Skeletal muscle tissue (tissue), 4 donors: ENCODE data around the gene KLF13. TPM values are rescaled to one million over a fixed set of nuclear protein-coding genes. Genes with fewer than 3 reads are reported as not detected.

Experiments
- H3K27ac ChIP-seq: one replicate; pipeline ENCODE4 v1.7.0; 2013; ENCODE audit warnings: mild to moderate bottlenecking, low read depth, low read length, inconsistent platforms
- H3K27me3 ChIP-seq, 3 donors: one replicate each; pipeline ENCODE4 v1.7.0; 2013; ENCODE audit warnings: low read length in 3 of 3; ENCODE audit not compliant: control insufficient read depth in 3 of 3, insufficient read depth in 3 of 3
- H3K36me3 ChIP-seq, 3 donors: one replicate each; pipeline ENCODE4 v1.7.0; 2013; ENCODE audit warnings: low read length in 3 of 3; ENCODE audit not compliant: control insufficient read depth in 3 of 3, insufficient read depth in 3 of 3
- H3K4me1 ChIP-seq, 3 donors: one replicate each; pipeline ENCODE4 v1.7.0; 2013; ENCODE audit warnings: low read length in 3 of 3, mild to moderate bottlenecking in 3 of 3; ENCODE audit not compliant: control insufficient read depth in 3 of 3, insufficient read depth in 3 of 3
- H3K4me3 ChIP-seq, 3 donors: one replicate each; pipeline ENCODE4 v1.7.0; 2013; ENCODE audit warnings: low read length in 3 of 3
- H3K9ac ChIP-seq, 3 donors: one replicate each; pipeline ENCODE4 v1.7.0; 2013; ENCODE audit warnings: low read length in 3 of 3, mild to moderate bottlenecking in 3 of 3, moderate library complexity in 2 of 3, low read depth in 1 of 3
- H3K9me3 ChIP-seq, 3 donors: one replicate each; pipeline ENCODE4 v1.7.0; 2013; ENCODE audit warnings: low read length in 3 of 3; ENCODE audit not compliant: control insufficient read depth in 3 of 3
- total RNA-seq: library from RNA; depleted of rRNA; stranded (reverse); fragments of >200 nt; gene quantifications from one replicate; pipeline ENCODE4 v1.2.3, GENCODE V29; 2014
- donor health status: Osteomylitis.

Gene KLF13
- total RNA-seq, 1 donor from 2014 or later: 20.4 TPM

DNA sequence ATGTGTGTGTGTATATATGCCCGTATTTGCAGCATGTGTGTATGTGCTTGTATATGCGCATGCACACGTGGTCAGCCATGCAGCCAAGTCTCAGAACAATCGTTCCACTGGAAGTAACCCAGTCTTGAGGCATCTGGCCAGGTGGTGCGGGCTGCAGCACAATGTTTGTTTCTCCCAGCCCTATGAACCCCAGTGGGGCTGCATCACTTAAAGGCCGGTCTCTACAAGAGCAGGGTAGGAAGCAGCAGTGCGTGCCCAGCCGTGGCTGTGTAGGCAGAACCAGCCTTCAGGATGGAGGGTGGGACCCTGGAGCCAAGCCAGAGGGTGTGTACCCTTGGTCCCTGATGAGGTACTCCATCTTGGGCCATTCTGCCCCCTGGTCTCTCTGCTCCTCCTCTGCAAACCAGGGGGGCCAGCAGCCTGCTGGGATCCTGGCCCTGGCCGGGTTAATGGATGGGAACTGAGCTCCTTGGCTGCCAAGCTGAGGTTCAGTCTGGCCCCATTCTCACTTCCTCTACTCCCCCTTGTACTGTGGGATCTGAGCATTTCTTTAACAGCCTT is 11.8 kb downstream of the KLF13 start:
- peak overlapping the region; percentile 74 for H3K27ac ChIP-seq
- peak overlapping the region; percentile 27 to 56 (median 38) for H3K4me3 ChIP-seq
- peaks cover 92 to 95% (median 93%) of the 10 kb centered on the region in 3 donors for H3K4me1 ChIP-seq
- no peaks in the 10 kb centered on the region for H3K9me3 ChIP-seq
- peaks cover 0 to 2% (median 0%) of the 10 kb centered on the region in 3 donors for H3K36me3 ChIP-seq
- H3K27me3 ChIP-seq: no peaks in the 10 kb centered on the region
- peak overlapping the region; percentile 3 to 57 (median 28) for H3K9ac ChIP-seq

DNA sequence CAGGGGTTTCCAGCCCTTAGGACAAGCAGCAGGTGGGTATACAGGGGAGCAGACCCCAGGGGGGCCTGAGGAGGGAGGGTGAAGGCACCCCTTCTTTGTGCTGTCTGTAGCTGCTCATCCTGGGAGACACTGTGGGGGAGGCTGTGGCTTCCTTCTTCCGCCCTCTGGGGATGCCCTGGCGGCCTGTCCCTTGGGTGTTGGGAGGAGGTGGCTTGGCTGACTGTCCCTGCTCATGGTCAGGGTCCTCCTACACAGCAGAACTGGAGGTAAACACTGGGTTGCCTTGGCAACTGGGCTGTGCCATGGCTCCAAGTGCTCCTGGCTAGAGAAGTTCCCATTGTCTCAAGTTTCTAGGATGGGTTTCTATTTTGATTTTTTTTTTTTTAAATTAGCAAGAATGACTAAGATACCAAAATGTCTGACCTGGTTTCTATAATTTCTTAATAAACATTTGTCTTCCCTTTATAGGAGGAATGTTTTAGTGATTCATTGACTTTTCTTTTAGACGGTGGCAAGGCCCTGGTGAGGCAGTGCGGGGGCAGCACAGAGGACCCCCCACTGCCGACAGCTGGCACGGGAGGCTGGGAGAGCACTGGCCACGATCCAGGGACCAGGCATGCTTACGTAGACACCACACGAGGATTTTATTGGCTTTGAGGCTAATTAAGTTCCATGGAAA is 12.4 kb downstream of the KLF13 start:
- Histone ChIP-seq H3K27ac (peak overlapping the region; percentile 74), H3K4me3 (peak overlapping the region; percentile 27 to 38 (median 35)), H3K9me3 (no peaks in the 10 kb centered on the region), H3K9ac (peak overlapping the region; percentile 28 to 57 (median 57)), H3K27me3 (no peaks in the 10 kb centered on the region), H3K36me3 (peaks cover 0 to 2% (median 0%) of the 10 kb centered on the region in 3 donors), H3K4me1 (peaks cover 93 to 96% (median 94%) of the 10 kb centered on the region in 3 donors)

DNA sequence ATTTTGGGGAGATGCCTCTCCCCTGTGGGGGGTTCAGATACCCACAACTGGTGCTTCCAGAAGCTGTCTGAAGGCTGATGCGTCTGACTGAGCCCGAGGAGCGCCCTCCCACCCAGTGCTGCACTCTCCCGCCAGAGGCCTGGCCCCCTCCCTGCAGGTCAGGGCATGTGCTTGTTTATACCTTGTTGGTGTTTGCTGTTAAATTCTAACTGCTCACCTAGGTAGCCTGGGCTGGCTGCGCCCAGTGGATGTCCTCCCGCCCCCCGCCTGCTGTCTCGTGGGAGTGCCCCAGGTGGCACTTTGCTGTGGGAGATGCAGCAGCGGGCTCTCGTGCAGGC is 12.9 kb downstream of the KLF13 start:
- Histone ChIP-seq H3K36me3 (peaks cover 0 to 2% (median 0%) of the 10 kb centered on the region in 3 donors), H3K27ac (peak overlapping the region; percentile 74), H3K9ac (peak overlapping the region in 2 of 3 donors; percentile 40 to 57), H3K27me3 (no peaks in the 10 kb centered on the region), H3K4me1 (peaks cover 96 to 98% (median 97%) of the 10 kb centered on the region in 3 donors), H3K4me3 (peak overlapping the region in 1 of 3 donors; percentile 6), H3K9me3 (no peaks in the 10 kb centered on the region)

DNA sequence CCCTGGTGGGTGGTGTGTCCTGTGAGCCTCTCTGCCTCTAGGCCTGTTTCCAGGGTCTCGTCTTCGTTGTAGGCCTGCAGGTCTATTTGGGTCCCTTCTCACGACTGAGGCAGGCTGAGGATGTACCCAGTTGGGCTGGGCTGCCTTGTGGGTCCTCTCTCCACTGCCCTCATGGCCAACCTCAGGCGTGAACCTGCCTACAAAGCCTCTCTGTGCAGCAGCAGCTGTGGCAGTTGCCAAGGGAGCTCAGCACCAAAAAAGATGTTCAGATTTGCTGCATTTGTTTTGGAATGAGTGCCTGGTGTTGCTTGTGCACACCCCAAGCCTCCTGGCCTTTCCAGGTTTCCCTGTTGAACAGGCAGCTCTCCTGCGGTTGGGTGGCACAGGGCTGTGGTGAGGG is 13.4 kb downstream of the KLF13 start:
- peak overlapping the region in 2 of 3 donors; percentile 40 to 57 for H3K9ac ChIP-seq
- H3K4me1 ChIP-seq: peaks cover 96 to 98% (median 97%) of the 10 kb centered on the region in 3 donors

GRCh38 chr15:31340592-31340991 is 14.0 kb downstream of the KLF13 start:
- no peak overlapping the region for H3K4me3 ChIP-seq
- peaks cover 0 to 2% (median 0%) of the 10 kb centered on the region in 3 donors for H3K36me3 ChIP-seq
- H3K4me1 ChIP-seq: peaks cover 97 to 98% (median 98%) of the 10 kb centered on the region in 3 donors
- peak overlapping the region in 1 of 3 donors; percentile 28 for H3K9ac ChIP-seq
- H3K9me3 ChIP-seq: no peaks in the 10 kb centered on the region
- H3K27ac ChIP-seq: no peak overlapping the region
- no peaks in the 10 kb centered on the region for H3K27me3 ChIP-seq

More for the DNA sequence above, 13.4 kb downstream of the KLF13 start:
- Histone ChIP-seq H3K27ac (peak overlapping the region; percentile 74), H3K36me3 (peaks cover 0 to 2% (median 0%) of the 10 kb centered on the region in 3 donors), H3K4me3 (no peak overlapping the region), H3K9me3 (no peaks in the 10 kb centered on the region), H3K27me3 (no peaks in the 10 kb centered on the region)

DNA sequence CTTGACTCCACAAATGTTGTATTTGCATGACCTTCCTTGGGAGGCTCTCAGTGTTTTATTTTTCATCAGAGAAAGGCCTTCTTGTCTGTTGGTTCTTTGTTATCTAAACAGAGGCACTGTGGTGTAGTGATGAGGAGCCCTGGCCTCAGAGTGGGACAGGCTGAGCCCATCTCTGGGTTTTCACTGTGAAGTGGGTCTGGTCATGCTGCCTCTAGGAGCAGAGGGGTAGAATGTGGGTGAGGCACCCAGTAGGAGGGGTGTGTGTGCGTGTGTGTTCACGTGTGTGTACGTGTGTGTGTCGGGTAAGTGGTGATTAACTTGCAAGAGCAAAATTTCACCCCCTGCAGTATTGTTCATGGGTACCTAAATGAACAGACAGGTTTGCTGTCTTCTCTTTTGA is 14.4 kb downstream of the KLF13 start:
- Histone ChIP-seq H3K9me3 (no peaks in the 10 kb centered on the region), H3K4me1 (peaks cover 97 to 98% (median 98%) of the 10 kb centered on the region in 3 donors), H3K27ac (no peak overlapping the region), H3K27me3 (no peaks in the 10 kb centered on the region), H3K36me3 (peaks cover 0 to 2% (median 0%) of the 10 kb centered on the region in 3 donors), H3K9ac (no peak overlapping the region), H3K4me3 (no peak overlapping the region)

DNA sequence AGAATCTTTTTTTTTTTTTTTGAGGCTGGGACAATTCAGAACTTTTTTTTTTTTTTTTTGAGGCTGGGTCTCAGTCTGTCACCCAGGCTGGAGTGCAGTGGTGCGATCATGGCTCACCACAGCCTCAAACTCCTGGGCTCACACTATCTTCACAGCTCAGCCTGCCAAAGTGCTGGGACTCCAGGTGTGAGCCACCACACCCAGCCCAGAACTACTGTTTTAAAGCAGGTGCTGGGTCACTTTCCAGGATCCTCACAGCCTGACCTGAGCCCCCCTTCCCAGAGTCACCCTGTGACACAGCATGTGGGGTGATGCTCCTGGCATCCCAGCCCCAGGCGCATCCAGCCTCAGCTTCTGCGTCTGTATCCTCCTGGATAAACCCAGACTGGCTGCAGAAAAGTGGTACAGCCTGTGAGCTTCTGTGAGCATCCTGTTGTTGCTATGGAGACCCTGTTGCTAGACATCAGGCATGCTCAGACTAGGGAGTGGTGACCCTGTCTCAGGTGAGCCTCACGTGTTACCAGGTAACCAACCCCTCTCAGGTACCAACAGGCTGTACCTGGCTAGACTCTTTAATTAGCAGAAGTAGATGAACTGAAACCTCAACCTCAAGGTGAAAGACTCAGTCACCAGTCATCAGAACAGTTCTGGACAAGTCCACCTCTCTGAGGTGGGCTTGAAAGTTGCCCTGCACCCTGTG is 15.0 kb downstream of the KLF13 start:
- Histone ChIP-seq H3K9ac (no peak overlapping the region), H3K4me3 (peak overlapping the region in 2 of 3 donors; percentile 14 to 29), H3K9me3 (no peaks in the 10 kb centered on the region), H3K27ac (no peak overlapping the region), H3K27me3 (no peaks in the 10 kb centered on the region), H3K36me3 (peaks cover 0 to 2% (median 0%) of the 10 kb centered on the region in 3 donors), H3K4me1 (peaks cover 97 to 98% (median 98%) of the 10 kb centered on the region in 3 donors)

- no peak overlapping the region for H3K9ac ChIP-seq
- H3K4me1 ChIP-seq: peaks cover 97 to 98% (median 98%) of the 10 kb centered on the region in 3 donors
- no peaks in the 10 kb centered on the region for H3K9me3 ChIP-seq
- peak overlapping the region in 2 of 3 donors; percentile 14 to 29 for H3K4me3 ChIP-seq
- H3K36me3 ChIP-seq: peaks cover 0 to 2% (median 0%) of the 10 kb centered on the region in 3 donors
- H3K27ac ChIP-seq: no peak overlapping the region
- no peaks in the 10 kb centered on the region for H3K27me3 ChIP-seq
These were observed 15.7 kb downstream of the KLF13 start for GRCh38 chr15:31342381-31342780.

DNA sequence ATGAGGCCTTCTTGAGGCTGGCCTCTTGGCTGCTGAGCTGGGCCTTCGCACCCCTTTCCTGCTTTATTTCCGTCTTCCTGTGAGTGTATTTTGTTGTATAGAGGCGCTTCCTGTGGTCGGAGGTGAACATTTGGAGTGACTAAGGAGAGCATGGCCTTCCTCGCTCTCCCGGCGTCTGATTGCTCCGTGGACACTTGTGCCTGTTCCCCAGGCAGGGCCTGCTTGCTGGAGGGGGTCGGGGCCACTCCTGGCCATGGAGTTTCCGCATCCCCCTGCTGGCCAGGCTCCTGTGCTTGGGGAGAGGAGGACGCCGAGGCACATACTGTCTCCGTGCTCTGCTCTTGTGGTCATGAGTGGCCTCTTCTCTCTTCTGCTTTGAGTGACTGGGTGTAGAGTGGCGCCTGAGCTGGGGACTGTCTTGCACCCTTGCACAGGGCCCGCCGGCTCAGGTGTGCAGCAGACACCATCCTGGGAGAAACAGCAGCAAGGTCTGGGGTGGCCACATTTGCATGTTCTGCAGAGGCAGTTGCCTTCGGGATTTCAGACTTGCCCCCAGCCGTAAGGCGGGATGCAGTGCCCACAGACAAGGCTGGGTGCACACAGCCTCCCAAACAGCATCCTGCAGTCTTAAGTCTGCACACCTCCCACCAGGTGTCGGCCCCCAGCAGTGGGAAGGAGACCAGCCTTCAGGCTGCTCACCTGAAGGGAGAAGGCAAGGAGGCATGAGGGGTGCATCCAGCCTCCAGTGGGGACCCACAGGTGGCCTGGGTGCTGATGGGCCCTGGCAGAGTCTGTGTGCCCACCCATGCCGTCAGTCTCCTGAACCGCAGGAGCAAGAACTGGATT is 16.4 kb downstream of the KLF13 start:
- H3K4me1 ChIP-seq: peaks cover 97 to 98% (median 98%) of the 10 kb centered on the region in 3 donors
- H3K9ac ChIP-seq: peak overlapping the region; percentile 20 to 96 (median 40)
- no peaks in the 10 kb centered on the region for H3K27me3 ChIP-seq
- no peak overlapping the region for H3K27ac ChIP-seq
- no peaks in the 10 kb centered on the region for H3K9me3 ChIP-seq
- H3K4me3 ChIP-seq: peak overlapping the region in 2 of 3 donors; percentile 14 to 56
- H3K36me3 ChIP-seq: peaks cover 0 to 2% (median 2%) of the 10 kb centered on the region in 3 donors
